Stimulated activated CD4-positive, alpha-beta T cell treated with anti-CD3 and anti-CD28 coated beads, TNF-alpha, amount 100 ng/mL, for 1 hour (primary cell): ENCODE results near the gene FARS2.
"Not testable (repeated sequence)": the region's sequence is repeated elsewhere in the genome, so short reads cannot be mapped to it uniquely, and the experiment has no call there.

Experiments
- DNase-seq, 3 donors: peaks; one replicate each; pipeline ENCODE4 v3.0.0-alpha.2; 2020; ENCODE audit warnings: low read depth in 3 of 3, low spot score in 1 of 3

Gene FARS2

DNA sequence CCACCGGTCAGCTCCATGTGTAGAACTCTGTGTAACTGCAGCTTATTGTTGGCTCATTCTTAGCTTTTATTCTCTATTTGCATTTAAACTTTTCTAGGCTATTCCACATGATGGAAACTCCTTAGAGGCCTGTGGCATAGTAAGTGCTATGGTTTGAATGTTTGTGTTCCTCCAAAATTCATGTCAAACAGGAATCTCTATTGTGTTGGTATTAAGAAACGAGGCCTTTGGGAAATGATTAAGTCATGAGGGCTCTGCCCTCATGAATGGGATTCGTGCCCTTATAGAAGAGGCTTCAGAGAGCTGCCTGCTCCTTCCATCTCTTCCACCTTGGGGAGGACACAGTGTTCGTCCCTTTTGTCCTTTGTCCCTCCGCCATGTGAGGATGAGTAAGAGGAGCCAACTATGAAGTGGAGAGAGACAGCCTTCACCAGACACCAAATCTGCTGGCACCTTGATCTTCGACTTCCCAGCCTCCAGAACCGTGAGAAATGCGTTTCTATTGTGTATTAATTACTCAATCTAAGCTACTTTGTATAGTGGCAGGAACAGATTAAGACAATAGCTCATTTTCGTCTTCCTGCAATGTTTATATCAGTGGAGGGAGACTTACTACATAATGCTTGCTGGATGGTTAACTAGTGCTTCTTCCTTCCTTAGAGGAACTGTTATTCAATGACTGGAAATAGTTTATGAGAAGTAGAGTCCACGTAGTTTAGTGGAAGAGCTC is 361.1 kb downstream of the FARS2 start:
- no peak for DNase-seq

GRCh38 chr6:5623769-5624168 is 362.5 kb downstream of the FARS2 start:
- no peak for DNase-seq

DNA sequence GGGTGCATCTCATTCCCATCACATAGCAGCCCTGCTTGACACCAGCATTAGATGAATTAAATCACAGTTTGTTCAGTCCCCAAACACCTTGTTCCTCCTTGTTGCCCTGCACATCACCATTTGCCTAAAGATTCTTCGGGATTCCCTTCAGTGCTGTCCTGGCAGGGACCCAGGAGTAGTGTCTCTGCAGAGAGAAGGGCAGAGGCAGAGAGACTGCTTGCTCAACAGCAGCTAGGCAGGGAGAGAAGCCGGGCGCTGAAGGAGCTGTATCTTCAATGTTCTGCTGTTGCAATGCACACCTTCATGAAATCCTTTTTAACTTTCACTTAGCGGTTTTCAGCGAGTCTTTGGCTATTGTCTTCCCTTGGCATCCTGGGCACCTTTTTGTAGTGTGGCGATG is 362.9 kb downstream of the FARS2 start:
- no peak for DNase-seq

DNA sequence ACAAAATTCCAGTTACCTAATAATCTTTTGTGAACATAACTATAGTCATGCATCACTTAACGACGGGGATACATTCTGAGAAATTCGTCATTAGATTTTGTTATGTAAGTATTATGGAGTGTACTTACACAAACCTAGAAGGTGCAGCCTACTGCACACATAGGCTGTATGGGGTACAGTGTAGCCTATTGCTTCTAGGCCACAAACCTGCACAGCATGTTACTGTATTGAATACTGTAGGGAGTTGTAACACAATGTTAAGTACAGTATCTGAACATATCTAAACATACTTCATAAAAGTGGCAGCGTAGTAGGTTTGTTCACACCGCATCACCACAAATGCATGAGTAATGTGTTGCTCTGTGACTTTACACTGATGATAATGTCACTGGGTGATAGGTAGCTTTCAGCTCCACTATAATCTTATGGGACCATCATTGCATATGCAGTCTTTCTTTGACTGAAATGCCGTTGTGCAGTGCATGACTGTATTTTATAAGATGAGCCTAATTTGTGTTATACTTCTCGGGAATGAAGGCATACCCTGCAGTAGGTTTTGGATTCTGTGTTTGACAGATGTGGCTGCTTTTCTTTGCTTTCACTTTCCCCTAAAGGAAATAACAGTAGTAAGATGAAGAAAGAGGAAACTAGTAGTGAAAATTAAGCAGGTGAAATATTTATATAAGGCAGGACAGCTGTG is 365.6 kb downstream of the FARS2 start:
- DNase-seq, result no peak

DNA sequence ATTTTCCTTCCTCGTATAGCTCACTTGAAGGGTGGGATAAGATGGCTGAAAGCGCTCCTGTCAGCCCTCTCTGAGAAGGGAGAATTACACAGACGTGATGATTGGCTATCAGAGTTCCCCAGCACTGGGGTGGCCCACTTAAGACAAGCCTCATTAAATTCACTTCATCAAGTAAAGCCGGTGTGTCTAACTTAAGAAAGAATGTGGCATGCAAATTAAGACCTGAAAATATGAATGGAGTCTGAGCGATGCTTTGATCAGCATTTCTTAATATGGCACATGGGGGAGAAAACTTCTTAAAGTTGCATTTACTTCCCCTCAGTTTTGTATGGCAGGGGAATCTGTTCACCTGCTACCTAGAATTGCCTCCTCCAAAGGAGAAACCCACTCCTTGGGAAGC is 369.3 kb downstream of the FARS2 start:
- DNase-seq, result no peak

DNA sequence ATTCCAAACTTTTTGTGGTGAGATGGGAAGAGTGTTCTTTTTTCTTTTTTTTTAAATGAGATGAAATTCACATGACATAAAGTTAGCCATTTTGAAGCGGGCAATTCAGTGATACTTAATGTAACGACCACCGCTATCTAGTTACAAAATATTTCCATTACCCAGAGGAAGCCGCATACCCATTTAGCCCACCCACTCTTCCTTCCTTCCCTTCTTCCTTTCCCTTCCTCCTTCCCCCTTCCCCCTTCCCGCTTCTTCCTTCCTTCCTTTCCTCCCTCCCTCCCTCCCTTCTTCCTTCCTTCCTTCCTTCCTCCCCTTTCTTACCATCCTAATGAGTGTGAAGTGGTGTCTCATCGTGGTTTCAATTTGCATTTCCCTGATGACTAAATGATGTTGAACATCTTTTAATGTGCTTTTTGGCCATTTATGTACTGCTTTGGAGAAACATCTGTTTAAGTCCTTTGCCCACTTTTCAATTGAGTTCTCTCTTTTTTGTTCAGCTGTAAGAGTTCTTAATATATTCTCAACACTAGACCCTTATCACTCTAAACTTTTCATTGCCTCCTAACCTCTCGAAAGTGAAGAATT is 371.1 kb downstream of the FARS2 start:
- no peak for DNase-seq

DNA sequence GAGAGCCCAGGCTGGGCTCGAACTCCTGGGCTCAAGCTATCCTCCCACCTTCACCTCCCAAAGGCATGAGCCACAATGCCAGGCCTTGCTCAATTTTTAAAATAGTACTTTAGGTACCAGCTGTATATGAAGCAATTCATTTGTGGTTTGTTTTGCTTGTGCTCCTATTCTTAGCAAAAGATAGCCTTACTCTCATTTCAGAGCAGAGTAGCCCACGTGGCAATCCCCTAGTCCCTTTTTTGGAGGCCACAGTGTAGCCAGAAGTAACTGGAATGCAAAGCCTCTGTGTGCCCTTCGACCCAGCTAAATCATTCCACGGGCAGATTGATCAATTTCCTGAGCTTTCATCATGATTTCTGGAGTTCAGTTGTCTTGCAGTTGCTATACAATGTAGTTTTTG is 373.2 kb downstream of the FARS2 start:
- DNase-seq, result no peak

GRCh38 chr6:5636210-5637030 is 375.1 kb downstream of the FARS2 start:
- DNase-seq, result no peak

GRCh38 chr6:5637714-5638113 is 376.4 kb downstream of the FARS2 start:
- DNase-seq, result no peak

- no peak for DNase-seq
Measured at GRCh38 chr6:5638666-5639065, 377.4 kb downstream of the FARS2 start.

GRCh38 chr6:5639193-5639592 is 377.9 kb downstream of the FARS2 start:
- DNase-seq, result no peak

GRCh38 chr6:5640614-5641013 is 379.3 kb downstream of the FARS2 start:
- DNase-seq, result no peak

GRCh38 chr6:5644523-5645185 is 383.3 kb downstream of the FARS2 start:
- no peak for DNase-seq

- DNase-seq, result no peak
Measured at GRCh38 chr6:5645328-5646290, 384.3 kb downstream of the FARS2 start.

DNA sequence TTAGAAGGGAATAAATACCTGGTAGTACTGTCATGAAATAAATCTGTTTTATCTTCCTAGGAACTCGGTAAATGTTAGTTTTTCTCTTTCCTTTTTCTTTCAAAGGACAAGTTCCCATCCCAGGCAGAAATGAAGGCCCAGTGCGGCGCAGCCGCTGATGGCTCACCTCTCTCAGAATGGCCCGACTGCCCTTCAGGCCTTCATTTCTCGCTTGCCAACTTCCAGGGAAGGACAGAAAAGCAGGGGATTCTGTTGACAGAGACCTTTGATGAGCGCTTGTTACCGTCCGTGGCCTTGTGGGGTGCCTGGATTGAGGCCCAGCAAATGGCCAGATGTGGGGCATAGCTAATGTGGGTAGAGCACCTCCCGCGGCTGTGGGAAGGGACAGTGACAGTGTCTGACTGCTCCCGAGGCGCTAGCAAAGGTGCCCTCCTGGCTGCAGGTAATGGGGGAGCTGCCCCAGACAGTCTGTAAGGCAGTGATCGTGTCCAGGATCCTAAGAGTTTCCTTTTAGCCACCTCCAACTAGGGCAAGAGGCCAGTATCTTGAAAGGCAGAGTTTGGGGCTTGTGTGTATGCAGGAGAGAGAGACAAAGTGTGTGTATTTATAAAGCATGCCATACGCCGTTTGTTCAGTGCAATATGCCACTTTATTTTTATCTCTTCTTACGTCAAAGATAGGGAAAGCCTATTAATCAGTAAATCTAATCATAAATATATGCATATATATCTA is 391.3 kb downstream of the FARS2 start:
- DNase-seq, result no peak

- no peak for DNase-seq
Measured at GRCh38 chr6:5653801-5654200, 392.5 kb downstream of the FARS2 start.

GRCh38 chr6:5656226-5656625 is 394.9 kb downstream of the FARS2 start:
- no peak for DNase-seq

- DNase-seq, result not testable (repeated sequence)
Measured at GRCh38 chr6:5656695-5657094, 395.4 kb downstream of the FARS2 start.
